Smooth muscle cell (in vitro differentiated cells): ENCODE measurements around the gene C3orf22. TPM values are rescaled to one million over a fixed set of nuclear protein-coding genes. Genes with fewer than 3 reads are reported as not detected.

Experiments
- DNase-seq: peaks from one replicate; lab custom pipeline; 2025; ENCODE audit not compliant: unreplicated experiment; lab: John Stamatoyannopoulos, UW
- H2AFZ ChIP-seq: fragments of 200-600 bp; sonication (generic); 2 replicates; pipeline ENCODE4 v1.6.0; 2016; ENCODE audit warnings: antibody characterized with exemption, low read depth, mild to moderate bottlenecking
- H3F3A ChIP-seq: fragments of 200-600 bp; sonication (generic); 2 replicates; pipeline ENCODE4 v1.6.0; 2017; ENCODE audit warnings: antibody characterized with exemption, low read depth
- H3K27ac ChIP-seq: fragments of 200-600 bp; sonication (generic); 2 replicates; pipeline ENCODE4 v1.5.1; 2016; ENCODE audit warnings: low read depth, mild to moderate bottlenecking
- H3K27me3 ChIP-seq: fragments of 200-600 bp; sonication (generic); 2 replicates; pipeline ENCODE4 v1.6.1; 2016; ENCODE audit warnings: low read depth, mild to moderate bottlenecking
- H3K36me3 ChIP-seq: fragments of 200-600 bp; sonication (generic); 2 replicates; pipeline ENCODE4 v1.5.1; 2016; ENCODE audit warnings: low read depth
- H3K4me1 ChIP-seq: fragments of 200-600 bp; sonication (generic); 2 replicates; pipeline ENCODE4 v1.5.1; 2016; ENCODE audit warnings: low read depth
- H3K4me2 ChIP-seq: fragments of 200-600 bp; sonication (generic); 2 replicates; pipeline ENCODE4 v1.6.0; 2016; ENCODE audit warnings: mild to moderate bottlenecking
- H3K4me3 ChIP-seq: fragments of 200-600 bp; sonication (generic); 2 replicates; pipeline ENCODE4 v1.5.1; 2016; ENCODE audit warnings: mild to moderate bottlenecking
- H3K79me2 ChIP-seq: fragments of 200-600 bp; sonication (generic); 2 replicates; pipeline ENCODE4 v1.6.0; 2016; ENCODE audit warnings: low read depth, mild to moderate bottlenecking
- H3K9ac ChIP-seq: fragments of 200-600 bp; sonication (generic); 2 replicates; pipeline ENCODE4 v1.6.0; 2016; ENCODE audit warnings: low read depth
- H3K9me3 ChIP-seq: fragments of 200-600 bp; sonication (generic); replicated peaks from 2 replicates; pipeline ENCODE4 v1.5.1; 2016; ENCODE audit warnings: low read depth
- H4K20me1 ChIP-seq: fragments of 200-600 bp; sonication (generic); 2 replicates; pipeline ENCODE4 v1.6.0; 2016; ENCODE audit warnings: low read depth
- WGBS: methylation state at CpG from one replicate; pipeline ENCODE4 v1.1.7; 2016; ENCODE audit warnings: low lambda C conversion rate; 5-methylcytosine and 5-hydroxymethylcytosine counted together
- polyA plus RNA-seq: library from polyadenylated mRNA; unstranded; fragments of >200 nt; fragmentation: Nextera tagmentation; extraction: Ambion mirVana; gene quantifications from 2 replicates; pipeline ENCODE4 v1.2.1, GENCODE V29; 2016
- total RNA-seq: library from RNA; depleted of rRNA; stranded (reverse); fragments of >200 nt; gene quantifications from 2 replicates; pipeline ENCODE4 v1.2.3, GENCODE V29; 2014
- TF ChIP-seq, protein P1 (sequence below): fragments of 200-600 bp; sonication (generic); IDR thresholded peaks from 2 replicates; pipeline ENCODE4 v1.5.1; 2017; ENCODE audit warnings: borderline replicate concordance, mild to moderate bottlenecking, antibody characterized with exemption; ENCODE audit not compliant: insufficient read depth, poor library complexity, severe bottlenecking

Gene C3orf22
- total and polyA plus RNA-seq, 2 experiments from 2014 or later, result not detected

DNA sequence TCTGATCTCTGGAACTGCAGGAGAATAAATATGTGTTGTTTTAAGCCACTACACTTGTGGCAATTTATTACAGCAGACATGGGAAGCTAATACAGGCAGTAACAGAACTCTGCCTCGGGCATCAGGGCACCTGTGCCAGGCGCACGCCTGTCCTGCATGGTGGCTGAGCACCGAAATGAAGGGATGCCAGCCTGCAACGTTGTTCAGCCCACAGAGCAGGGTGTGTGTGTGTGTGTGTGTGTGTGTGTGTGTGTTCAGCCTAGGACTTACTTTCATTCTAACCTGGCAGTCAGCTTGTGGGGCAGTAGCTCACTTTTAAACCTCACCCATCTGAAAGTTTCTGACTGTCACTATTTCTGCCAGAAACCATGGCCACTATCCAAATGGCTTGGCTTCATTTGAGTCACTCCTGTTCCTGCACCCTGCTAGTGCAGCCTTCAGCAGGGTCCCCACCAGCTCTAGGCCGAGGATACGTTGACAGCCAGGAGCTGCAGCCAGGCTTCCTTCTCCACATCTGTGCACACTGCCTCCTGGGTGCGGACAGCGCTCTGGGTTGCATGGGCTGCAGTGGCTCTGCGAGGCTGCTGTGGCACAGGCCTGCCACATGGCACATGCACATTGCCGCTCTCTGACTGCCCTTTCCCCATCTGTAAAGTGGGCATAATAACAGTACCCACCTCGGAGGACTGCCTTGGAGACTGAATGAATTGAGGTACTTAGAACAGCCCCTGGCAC lies 45.6 kb downstream of the C3orf22 start:
- H4K20me1 ChIP-seq, result no peaks in the 10 kb centered on the region
- H3F3A ChIP-seq, result no peaks in the 10 kb centered on the region
- H3K4me3 ChIP-seq, result no peak overlapping the region
- 92% methylated on average over 12 of the region's 12 CpGs for WGBS
- TF ChIP-seq, protein P1, sequence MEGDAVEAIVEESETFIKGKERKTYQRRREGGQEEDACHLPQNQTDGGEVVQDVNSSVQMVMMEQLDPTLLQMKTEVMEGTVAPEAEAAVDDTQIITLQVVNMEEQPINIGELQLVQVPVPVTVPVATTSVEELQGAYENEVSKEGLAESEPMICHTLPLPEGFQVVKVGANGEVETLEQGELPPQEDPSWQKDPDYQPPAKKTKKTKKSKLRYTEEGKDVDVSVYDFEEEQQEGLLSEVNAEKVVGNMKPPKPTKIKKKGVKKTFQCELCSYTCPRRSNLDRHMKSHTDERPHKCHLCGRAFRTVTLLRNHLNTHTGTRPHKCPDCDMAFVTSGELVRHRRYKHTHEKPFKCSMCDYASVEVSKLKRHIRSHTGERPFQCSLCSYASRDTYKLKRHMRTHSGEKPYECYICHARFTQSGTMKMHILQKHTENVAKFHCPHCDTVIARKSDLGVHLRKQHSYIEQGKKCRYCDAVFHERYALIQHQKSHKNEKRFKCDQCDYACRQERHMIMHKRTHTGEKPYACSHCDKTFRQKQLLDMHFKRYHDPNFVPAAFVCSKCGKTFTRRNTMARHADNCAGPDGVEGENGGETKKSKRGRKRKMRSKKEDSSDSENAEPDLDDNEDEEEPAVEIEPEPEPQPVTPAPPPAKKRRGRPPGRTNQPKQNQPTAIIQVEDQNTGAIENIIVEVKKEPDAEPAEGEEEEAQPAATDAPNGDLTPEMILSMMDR, result no peak
- H3K9ac ChIP-seq, result no peak overlapping the region
- no peaks in the 10 kb centered on the region for H3K79me2 ChIP-seq
- H3K4me1 ChIP-seq, result no peaks in the 10 kb centered on the region
- no peaks in the 10 kb centered on the region for H3K9me3 ChIP-seq
- H2AFZ ChIP-seq, result no peak overlapping the region
- H3K36me3 ChIP-seq, result no peaks in the 10 kb centered on the region
- DNase-seq, result no peak
- no peak overlapping the region for H3K27ac ChIP-seq
- H3K27me3 ChIP-seq, result no peaks in the 10 kb centered on the region
- H3K4me2 ChIP-seq, result no peak overlapping the region

DNA sequence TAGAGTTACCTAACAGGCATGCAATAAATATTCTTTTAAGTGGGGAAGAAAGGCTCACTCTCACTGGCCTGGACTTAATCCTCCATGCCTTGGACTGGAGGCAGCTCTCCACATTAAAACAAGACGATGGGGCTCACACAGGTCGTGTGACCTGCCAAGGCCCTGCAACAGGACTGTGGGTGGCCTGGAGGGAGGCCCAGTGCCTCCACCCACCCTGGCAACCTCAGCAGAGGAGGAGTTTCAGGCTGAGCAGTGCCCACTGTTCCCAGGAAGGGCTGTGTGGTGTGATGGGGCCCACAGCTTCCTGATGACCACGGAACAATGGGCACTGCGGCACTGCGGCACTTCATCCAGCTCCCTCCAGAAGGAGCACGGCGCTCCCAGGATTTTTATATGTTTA lies 46.7 kb downstream of the C3orf22 start:
- DNase-seq, result no peak
- H3K27me3 ChIP-seq, result no peaks in the 10 kb centered on the region
- 81% methylated on average over 7 of the region's 7 CpGs for WGBS
- no peaks in the 10 kb centered on the region for H3K79me2 ChIP-seq
- no peak overlapping the region for H3K4me3 ChIP-seq
- no peak overlapping the region for H3K4me2 ChIP-seq
- no peak overlapping the region for H2AFZ ChIP-seq
- no peaks in the 10 kb centered on the region for H4K20me1 ChIP-seq
- H3K36me3 ChIP-seq, result no peaks in the 10 kb centered on the region
- no peaks in the 10 kb centered on the region for H3K4me1 ChIP-seq
- no peaks in the 10 kb centered on the region for H3F3A ChIP-seq
- H3K9ac ChIP-seq, result no peak overlapping the region
- TF ChIP-seq, protein P1, result no peak
- no peak overlapping the region for H3K27ac ChIP-seq
- H3K9me3 ChIP-seq, result no peaks in the 10 kb centered on the region

DNA sequence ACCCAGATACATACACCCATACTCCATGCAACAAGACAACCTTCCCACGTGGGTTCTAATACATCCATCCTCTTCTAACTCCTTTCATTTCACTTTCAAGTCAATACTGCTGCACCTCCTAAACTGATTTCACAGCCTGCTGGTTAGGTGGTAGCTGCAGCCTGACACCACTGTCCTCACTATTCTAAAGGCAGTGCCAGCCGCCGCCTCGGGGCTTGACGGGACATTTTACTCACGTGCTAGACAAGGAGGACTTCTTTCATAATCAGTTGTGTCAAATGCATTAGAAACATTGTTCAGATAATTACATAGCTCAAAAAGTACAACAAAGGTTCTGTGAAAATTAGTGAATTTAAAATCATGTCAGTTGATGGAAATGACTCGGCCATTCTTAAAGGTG lies 47.4 kb downstream of the C3orf22 start:
- H3K4me2 ChIP-seq, result no peak overlapping the region
- TF ChIP-seq, protein P1, result no peak
- no peaks in the 10 kb centered on the region for H3K27me3 ChIP-seq
- H3K79me2 ChIP-seq, result no peaks in the 10 kb centered on the region
- no peaks in the 10 kb centered on the region for H4K20me1 ChIP-seq
- no peak overlapping the region for H2AFZ ChIP-seq
- no peak overlapping the region for H3K4me3 ChIP-seq
- H3K27ac ChIP-seq, result no peak overlapping the region
- H3K9ac ChIP-seq, result no peak overlapping the region
- no peaks in the 10 kb centered on the region for H3K36me3 ChIP-seq
- no peaks in the 10 kb centered on the region for H3F3A ChIP-seq
- whole genome bisulfite sequencing, result 90% methylated on average over 7 of the region's 7 CpGs
- no peaks in the 10 kb centered on the region for H3K4me1 ChIP-seq
- H3K9me3 ChIP-seq, result no peaks in the 10 kb centered on the region
- DNase-seq, result no peak

DNA sequence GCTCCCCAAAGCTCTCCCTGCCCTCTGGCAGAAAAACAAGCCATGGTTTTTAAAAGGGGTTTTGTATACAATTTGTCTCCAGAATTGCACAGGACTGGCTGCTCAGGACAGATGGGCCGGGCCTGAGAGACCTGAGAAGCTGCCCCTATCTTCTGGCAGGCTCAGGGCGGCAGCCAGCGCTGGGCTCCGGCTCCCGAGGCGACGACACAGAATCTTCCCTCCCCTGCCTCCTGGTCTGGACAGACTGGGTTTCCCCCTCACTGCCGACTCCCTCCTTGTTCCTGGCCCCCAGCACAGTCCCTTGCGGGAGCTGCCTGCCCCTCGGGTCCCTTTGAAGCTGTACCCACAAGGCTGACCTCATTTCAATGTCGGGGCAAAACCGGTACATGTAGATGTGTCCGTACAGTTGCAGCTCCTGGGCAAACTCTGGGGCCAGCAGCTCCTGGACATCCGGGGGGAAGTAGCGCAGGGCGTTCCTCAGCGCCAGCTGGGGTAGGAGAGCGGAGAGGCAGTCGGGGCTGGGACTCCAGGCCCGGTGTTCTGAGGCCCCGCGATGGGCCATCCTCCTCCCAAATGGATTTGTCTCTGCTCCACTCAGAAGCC lies 48.3 kb downstream of the C3orf22 start:
- 86% methylated on average over 22 of the region's 22 CpGs for WGBS
- Histone ChIP-seq H3K36me3 (no peaks in the 10 kb centered on the region), H2AFZ (no peak overlapping the region), H4K20me1 (no peaks in the 10 kb centered on the region), H3K9ac (no peak overlapping the region), H3K4me2 (no peak overlapping the region), H3K4me3 (no peak overlapping the region), H3F3A (no peaks in the 10 kb centered on the region), H3K4me1 (no peaks in the 10 kb centered on the region), H3K9me3 (no peaks in the 10 kb centered on the region), H3K79me2 (no peaks in the 10 kb centered on the region), H3K27ac (no peak overlapping the region), H3K27me3 (no peaks in the 10 kb centered on the region)
- TF ChIP-seq, protein P1, result no peak
- DNase-seq, result no peak
